HEK293T (cell line): Measurements from ENCODE around the gene ATP10A.

ENCODE experiments used
- ARNT ChIP-seq: fragments of 450-650 bp; IDR thresholded peaks from 2 replicates; pipeline ENCODE4 v1.6.1; 2017; ENCODE audit warnings: mild to moderate bottlenecking
- BHLHE40 ChIP-seq: fragments of 450-650 bp; IDR thresholded peaks from 2 replicates; pipeline ENCODE4 v1.6.1; 2016; ENCODE audit warnings: mild to moderate bottlenecking, moderate library complexity, borderline replicate concordance
- FOXA1 ChIP-seq: fragments of 450-650 bp; IDR thresholded peaks from 2 replicates; pipeline ENCODE4 v1.6.1; 2016; ENCODE audit warnings: mild to moderate bottlenecking
- FOXK2 ChIP-seq: fragments of 450-650 bp; IDR thresholded peaks from 2 replicates; pipeline ENCODE4 v1.6.1; 2016; ENCODE audit warnings: mild to moderate bottlenecking
- FOXM1 ChIP-seq: fragments of 450-650 bp; IDR thresholded peaks from 2 replicates; pipeline ENCODE4 v1.6.1; 2017; ENCODE audit warnings: mild to moderate bottlenecking, borderline replicate concordance
- HDGF ChIP-seq: fragments of 450-650 bp; IDR thresholded peaks from 2 replicates; pipeline ENCODE4 v1.6.1; 2017; ENCODE audit warnings: antibody characterized with exemption, borderline replicate concordance
- SP1 ChIP-seq: fragments of 450-650 bp; IDR thresholded peaks from 2 replicates; pipeline ENCODE4 v1.6.1; 2017
- SUZ12 ChIP-seq: fragments of 450-650 bp; IDR thresholded peaks from 2 replicates; pipeline ENCODE4 v1.6.1; 2016; ENCODE audit warnings: mild to moderate bottlenecking
- TARDBP ChIP-seq: fragments of 450-650 bp; IDR thresholded peaks from 2 replicates; pipeline ENCODE4 v1.6.1; 2016
- ZNF384 ChIP-seq: fragments of 450-650 bp; IDR thresholded peaks from 2 replicates; pipeline ENCODE4 v1.6.1; 2016

DNA sequence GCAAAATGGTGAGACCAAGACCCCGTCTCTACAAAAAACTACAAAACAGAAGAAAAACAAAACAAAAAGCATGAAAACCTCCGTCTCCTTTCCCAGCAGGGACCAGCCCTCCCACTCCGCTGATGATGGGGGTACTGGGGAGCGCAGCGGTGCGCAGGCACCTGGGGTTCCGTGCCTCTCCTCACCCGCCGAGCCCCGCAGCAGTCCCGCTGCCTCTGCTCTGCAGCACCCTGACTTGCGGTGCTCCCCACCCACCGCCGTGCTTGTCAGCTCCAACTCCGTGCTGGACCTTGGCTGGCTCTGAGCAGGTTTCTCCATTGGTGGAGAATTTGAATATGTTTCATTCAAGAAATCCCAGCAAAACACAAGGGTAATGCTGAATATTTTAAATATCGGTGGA lies 46.7 kb upstream of the ATP10A start:
- TF ChIP-seq FOXM1 = no peak
- no peak for TF ChIP-seq TARDBP
- TF ChIP-seq ARNT = no peak
- TF ChIP-seq SUZ12 = no peak
- no peak for TF ChIP-seq FOXK2
- TF ChIP-seq BHLHE40 = no peak
- TF ChIP-seq SP1 = no peak
- no peak for TF ChIP-seq HDGF
- no peak for TF ChIP-seq FOXA1
- no peak for TF ChIP-seq ZNF384
